SK-N-SH treated with all-trans-retinoic acid at 6 μM for 48 hours (cell line): ENCODE measurements around the gene NCKAP5.

Experiments
- ATAC-seq: fragments of 200-7000 bp; cut with Tn5 transposase; 3 replicates; pipeline ENCODE4 v1.9.1; 2020; ENCODE audit warnings: mild to moderate bottlenecking, moderate library complexity
- ARNTL ChIP-seq: fragments of 450-650 bp; formaldehyde crosslinking; IDR thresholded peaks from 2 replicates; pipeline ENCODE4 v1.5.0; 2020; ENCODE audit warnings: low read depth, mild to moderate bottlenecking, moderate library complexity, borderline replicate concordance
- BACH2 ChIP-seq: fragments of 250-450 bp; sonication (Bioruptor Pico); IDR thresholded peaks from 2 replicates; pipeline ENCODE4 v1.9.0; 2021; ENCODE audit warnings: mild to moderate bottlenecking, borderline replicate concordance
- CREB5 ChIP-seq: fragments of 250-450 bp; sonication (Bioruptor Pico); IDR thresholded peaks from 2 replicates; pipeline ENCODE4 v1.5.1; 2020; ENCODE audit warnings: low read depth, mild to moderate bottlenecking, moderate library complexity
- CSDC2 ChIP-seq: fragments of 250-450 bp; sonication (Bioruptor Pico); IDR thresholded peaks from 2 replicates; pipeline ENCODE4 v1.5.0; 2020; ENCODE audit warnings: mild to moderate bottlenecking, moderate library complexity
- CSRNP3 ChIP-seq: fragments of 250-450 bp; sonication (Bioruptor Pico); IDR thresholded peaks from 2 replicates; pipeline ENCODE4 v1.5.1; 2021; ENCODE audit warnings: mild to moderate bottlenecking, moderate library complexity
- ESRRG ChIP-seq: fragments of 250-450 bp; sonication (Bioruptor Pico); IDR thresholded peaks from 2 replicates; pipeline ENCODE4 v1.6.1; 2021; ENCODE audit warnings: mild to moderate bottlenecking
- GLIS3 ChIP-seq: fragments of 250-450 bp; sonication (Bioruptor Pico); IDR thresholded peaks from 2 replicates; pipeline ENCODE4 v1.5.0; 2020; ENCODE audit warnings: mild to moderate bottlenecking, moderate library complexity
- ISL1 ChIP-seq: fragments of 250-450 bp; sonication (Bioruptor Pico); IDR thresholded peaks from 2 replicates; pipeline ENCODE4 v2.1.2; 2022; ENCODE audit warnings: mild to moderate bottlenecking, moderate library complexity
- OSR1 ChIP-seq: fragments of 250-450 bp; sonication (Bioruptor Pico); IDR thresholded peaks from 2 replicates; pipeline ENCODE4 v1.8.0; 2022; ENCODE audit warnings: moderate library complexity, mild to moderate bottlenecking, inconsistent platforms
- PATZ1 ChIP-seq: fragments of 250-450 bp; sonication (Bioruptor Pico); IDR thresholded peaks from 2 replicates; pipeline ENCODE4 v1.8.0; 2020; ENCODE audit warnings: mild to moderate bottlenecking, moderate library complexity, borderline replicate concordance
- POU6F1 ChIP-seq: fragments of 250-450 bp; sonication (Bioruptor Pico); IDR thresholded peaks from 2 replicates; pipeline ENCODE4 v1.8.0; 2021; ENCODE audit warnings: low read depth, mild to moderate bottlenecking, moderate library complexity, borderline replicate concordance
- RARB ChIP-seq: fragments of 250-450 bp; sonication (Bioruptor Pico); IDR thresholded peaks from 2 replicates; pipeline ENCODE4 v1.8.0; 2021; ENCODE audit warnings: mild to moderate bottlenecking, moderate library complexity
- SNAI2 ChIP-seq: fragments of 250-450 bp; sonication (Bioruptor Pico); IDR thresholded peaks from 2 replicates; pipeline ENCODE4 v1.5.0; 2020; ENCODE audit warnings: mild to moderate bottlenecking, moderate library complexity
- TCF4 ChIP-seq: fragments of 250-450 bp; sonication (Bioruptor Pico); IDR thresholded peaks from 2 replicates; pipeline ENCODE4 v1.8.0; 2021; ENCODE audit warnings: mild to moderate bottlenecking, moderate library complexity, borderline replicate concordance
- TOX ChIP-seq: fragments of 250-450 bp; sonication (Bioruptor Pico); IDR thresholded peaks from 2 replicates; pipeline ENCODE4 v1.8.0; 2021; ENCODE audit warnings: mild to moderate bottlenecking, moderate library complexity, borderline replicate concordance
- TSHZ2 ChIP-seq: fragments of 250-450 bp; sonication (Bioruptor Pico); IDR thresholded peaks from 2 replicates; pipeline ENCODE4 v1.5.0; 2020; ENCODE audit warnings: mild to moderate bottlenecking, moderate library complexity
- ZC3H10 ChIP-seq: fragments of 250-450 bp; sonication (Bioruptor Pico); IDR thresholded peaks from 2 replicates; pipeline ENCODE4 v1.5.1; 2021; ENCODE audit warnings: mild to moderate bottlenecking, moderate library complexity
- ZFP3 ChIP-seq: fragments of 250-450 bp; sonication (Bioruptor Pico); IDR thresholded peaks from 2 replicates; pipeline ENCODE4 v1.5.0; 2020; ENCODE audit warnings: mild to moderate bottlenecking, moderate library complexity
- ZFP30 ChIP-seq: fragments of 450-650 bp; formaldehyde crosslinking; IDR thresholded peaks from 2 replicates; pipeline ENCODE4 v1.5.0; 2022; ENCODE audit warnings: mild to moderate bottlenecking, moderate library complexity
- ZNF70 ChIP-seq: fragments of 450-650 bp; formaldehyde crosslinking; IDR thresholded peaks from 2 replicates; pipeline ENCODE4 v1.5.0; 2020; ENCODE audit warnings: mild to moderate bottlenecking, moderate library complexity
- ZNF8 ChIP-seq: fragments of 450-650 bp; formaldehyde crosslinking; IDR thresholded peaks from 2 replicates; pipeline ENCODE4 v1.5.0; 2020; ENCODE audit warnings: mild to moderate bottlenecking, moderate library complexity

The NCKAP5 gene

GRCh38 chr2:133082034-133082433 is 486.2 kb downstream of the NCKAP5 start:
- ATAC-seq, result no peak
- TF ChIP-seq TCF4 (CRISPR knock-in tag) (no peak), ZNF70 (CRISPR knock-in tag) (no peak), CSDC2 (CRISPR knock-in tag) (no peak), PATZ1 (no peak), POU6F1 (CRISPR knock-in tag) (no peak)

- TF ChIP-seq ZNF8 (CRISPR knock-in tag) (no peak), OSR1 (CRISPR knock-in tag) (no peak), TOX (CRISPR knock-in tag) (no peak), TSHZ2 (CRISPR knock-in tag) (no peak), ESRRG (CRISPR knock-in tag) (no peak), RARB (no peak), TCF4 (CRISPR knock-in tag) (no peak), ZFP30 (CRISPR knock-in tag) (no peak), CSDC2 (CRISPR knock-in tag) (no peak), CREB5 (no peak), SNAI2 (CRISPR knock-in tag) (no peak), ZFP3 (no peak), POU6F1 (CRISPR knock-in tag) (no peak), ARNTL (no peak), GLIS3 (CRISPR knock-in tag) (no peak), BACH2 (CRISPR knock-in tag) (no peak), CSRNP3 (CRISPR knock-in tag) (no peak), ZC3H10 (no peak), ISL1 (CRISPR knock-in tag) (no peak)
- ATAC-seq, result no peak
Measured at GRCh38 chr2:133080822-133081221, 487.4 kb downstream of the NCKAP5 start.
